Activated CD4-positive, alpha-beta T cell treated with anti-CD3 and anti-CD28 coated beads for 1 hour (primary cell): ENCODE data around the gene ADAM19.

Source experiments
- DNase-seq: peaks from one replicate; pipeline ENCODE4 v3.0.0-alpha.2; 2020

The ADAM19 gene

GRCh38 chr5:157540707-157541446 lies 34.7 kb downstream of the ADAM19 start:
- DNase-seq, result peak; percentile 15

- no peak for DNase-seq
Observed at GRCh38 chr5:157540124-157540523, 35.5 kb downstream of the ADAM19 start.

- DNase-seq, result no peak
Observed at GRCh38 chr5:157539503-157540022, 36.0 kb downstream of the ADAM19 start.

GRCh38 chr5:157538311-157538710 lies 37.3 kb downstream of the ADAM19 start:
- no peak for DNase-seq

- DNase-seq, result no peak
Observed at GRCh38 chr5:157535042-157535865, 40.3 kb downstream of the ADAM19 start.

GRCh38 chr5:157533011-157533481 lies 42.5 kb downstream of the ADAM19 start:
- DNase-seq, result no peak

DNA sequence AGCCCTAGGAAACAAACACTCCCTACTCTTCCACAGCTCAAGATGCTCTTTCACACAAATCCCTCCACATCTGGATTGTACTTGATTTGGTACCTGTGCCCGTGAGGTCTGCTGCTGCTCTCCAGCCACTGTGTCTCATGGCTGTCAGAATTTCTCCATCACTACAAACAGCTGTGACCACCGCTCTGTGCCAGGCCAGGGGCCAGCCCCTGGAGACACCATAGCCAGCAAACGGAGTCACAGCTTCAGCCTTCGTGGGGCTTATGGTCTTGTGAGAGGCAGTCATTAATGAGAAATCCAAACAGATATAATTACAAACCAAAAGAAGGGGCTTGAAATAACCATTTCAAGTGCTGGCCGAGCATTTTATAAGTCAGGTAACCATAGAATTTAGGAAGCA lies 43.6 kb downstream of the ADAM19 start:
- no peak for DNase-seq

- DNase-seq, result no peak
Observed at GRCh38 chr5:157530226-157530972, 45.2 kb downstream of the ADAM19 start.

GRCh38 chr5:157529002-157529401 lies 46.6 kb downstream of the ADAM19 start:
- DNase-seq, result no peak

GRCh38 chr5:157528036-157528632 lies 47.4 kb downstream of the ADAM19 start:
- DNase-seq, result no peak

GRCh38 chr5:157524887-157525286 lies 50.7 kb downstream of the ADAM19 start:
- no peak for DNase-seq

GRCh38 chr5:157523976-157524375 lies 51.6 kb downstream of the ADAM19 start:
- no peak for DNase-seq

- no peak for DNase-seq
Observed at GRCh38 chr5:157521704-157522029, 53.9 kb downstream of the ADAM19 start.

- DNase-seq, result no peak
Observed at GRCh38 chr5:157520911-157521703, 54.5 kb downstream of the ADAM19 start.

DNA sequence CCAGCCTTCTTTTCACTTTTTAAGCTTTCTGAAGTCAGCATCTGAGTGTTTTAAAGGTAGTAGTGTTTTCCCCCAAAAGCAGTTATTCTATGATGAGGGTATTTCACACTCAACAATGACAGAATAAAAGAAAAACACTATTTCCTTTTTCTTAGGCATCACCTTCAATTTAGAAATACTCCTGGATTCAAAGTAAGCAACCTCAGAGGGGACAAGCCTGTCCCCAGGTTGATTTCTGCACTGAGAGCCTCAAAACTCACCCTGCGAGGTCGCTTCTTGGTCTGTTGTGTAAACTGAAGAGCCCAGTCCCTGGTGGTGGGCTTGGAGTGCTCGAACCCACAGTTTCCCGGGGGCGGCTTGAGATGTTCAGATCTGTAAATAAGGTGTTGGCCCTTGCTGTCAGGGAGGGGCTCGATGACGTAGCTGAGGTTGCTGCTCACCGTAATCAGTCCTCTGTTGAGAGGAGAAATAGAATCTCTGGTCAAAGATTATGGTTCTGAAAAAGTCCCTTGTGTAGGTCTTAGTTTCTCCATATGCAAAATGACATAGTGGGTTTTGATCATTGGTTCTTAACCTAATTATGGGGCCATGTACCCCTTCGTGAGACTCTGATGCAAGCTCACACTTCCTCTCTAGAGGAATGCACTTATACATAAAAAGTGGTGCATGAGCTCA lies 55.9 kb downstream of the ADAM19 start:
- DNase-seq, result no peak

GRCh38 chr5:157518963-157519362 lies 56.6 kb downstream of the ADAM19 start:
- no peak for DNase-seq

DNA sequence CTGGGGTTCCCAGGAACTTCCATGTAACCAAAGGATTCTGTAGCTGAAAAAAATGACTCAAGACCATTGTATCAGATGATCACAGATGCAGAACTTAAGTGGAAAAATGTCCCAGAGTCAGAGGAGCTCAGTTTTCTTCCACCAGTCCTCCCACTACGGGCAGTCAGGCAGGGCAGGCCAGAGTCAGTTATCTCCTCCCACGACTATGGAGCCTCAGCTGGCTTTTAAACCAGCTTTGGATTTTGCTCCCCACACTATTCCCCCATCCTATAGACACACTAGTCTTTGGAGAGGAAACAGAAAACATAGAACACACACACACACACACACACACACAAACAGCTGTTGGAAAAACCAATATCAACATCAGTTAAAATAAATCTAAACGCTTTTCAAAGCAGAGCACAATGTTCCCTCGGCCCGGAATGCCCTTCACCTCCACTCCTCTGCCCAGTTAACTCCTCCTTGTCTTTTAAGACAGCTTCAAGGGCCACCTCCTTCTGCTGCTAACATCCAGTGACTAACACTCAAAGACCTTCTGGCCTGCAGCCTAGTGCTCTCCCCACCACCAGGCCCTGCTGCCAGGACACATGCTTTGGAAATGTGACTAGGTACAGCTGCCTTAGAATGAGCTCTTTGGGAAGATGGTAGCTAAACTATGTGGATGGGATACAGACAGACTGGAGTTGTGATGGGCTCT lies 58.8 kb downstream of the ADAM19 start:
- DNase-seq, result no peak

GRCh38 chr5:157516006-157516405 lies 59.6 kb downstream of the ADAM19 start:
- no peak for DNase-seq

GRCh38 chr5:157514974-157515373 lies 60.6 kb downstream of the ADAM19 start:
- no peak for DNase-seq

GRCh38 chr5:157513182-157513581 lies 62.4 kb downstream of the ADAM19 start:
- DNase-seq, result no peak
